Gastroesophageal sphincter (tissue), 3 donors: ENCODE measurements around the gene CMTM5.

Experiments used
- CTCF ChIP-seq, 4 experiments: fragments of 200-600 bp in 2 of 4; fragments of 450-650 bp in 2 of 4; sonication (generic) in 1 of 4; IDR thresholded peaks; one replicate each; pipeline ENCODE4 v1.5.1; 2017 to 2019; ENCODE audit warnings: antibody characterized with exemption in 4 of 4, mild to moderate bottlenecking in 2 of 4, moderate library complexity in 2 of 4
- EP300 ChIP-seq: sonication (generic); formaldehyde crosslinking; IDR thresholded peaks from one replicate; pipeline ENCODE4 v1.6.1; 2017; ENCODE audit warnings: antibody characterized with exemption, mild to moderate bottlenecking
- POLR2AphosphoS5 ChIP-seq: sonication (generic); formaldehyde crosslinking; IDR thresholded peaks from one replicate; pipeline ENCODE4 v1.6.1; 2017; ENCODE audit warnings: antibody characterized with exemption

DNA sequence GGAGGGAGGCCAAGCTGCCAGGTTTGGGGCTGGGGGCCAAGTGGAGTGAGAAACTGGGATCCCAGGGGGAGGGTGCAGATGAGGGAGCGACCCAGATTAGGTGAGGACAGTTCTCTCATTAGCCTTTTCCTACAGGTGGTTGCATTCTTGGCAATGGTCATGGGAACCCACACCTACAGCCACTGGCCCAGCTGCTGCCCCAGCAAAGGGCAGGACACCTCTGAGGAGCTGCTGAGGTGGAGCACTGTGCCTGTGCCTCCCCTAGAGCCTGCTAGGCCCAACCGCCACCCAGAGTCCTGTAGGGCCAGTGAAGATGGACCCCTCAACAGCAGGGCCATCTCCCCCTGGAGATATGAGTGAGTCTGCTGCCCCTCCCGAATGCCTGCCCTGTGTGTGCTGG is 3.8 kb upstream of the CMTM5 start:
- TF ChIP-seq EP300 (no peak), POLR2AphosphoS5 (no peak), CTCF (IDR thresholded peaks at IDR 0.05) (no peak)
